ENCODE measurements around the gene ZNF32. TPM values are rescaled to one million over a fixed set of nuclear protein-coding genes. Genes with fewer than 3 reads are reported as not detected.
A peak's percentile ranks its signal among the peaks of the same experiment; 100 is the strongest.
"Not testable (repeated sequence)": the region's sequence is repeated elsewhere in the genome, so short reads cannot be mapped to it uniquely, and the experiment has no call there.

The ZNF32 gene
- total RNA-seq, 2 experiments from 2014 or later = 18.7 to 19.5 TPM

GRCh38 chr10:43606323-43607198 is 42.1 kb downstream of the ZNF32 start, which contains the start of gene ZNF485:
Gene ZNF485 (plus strand): TSS chr10:43606438. CDS start chr10:43607051, 613 bp downstream.
- POLR2A ChIA-PET = interaction anchor here (0.8 to 2.3 kb wide), 4 partner anchors 12 to 468 kb away, joined by 3 to 18 read pairs (median 4); partner anchors contain the start of genes CSGALNACT2, ZNF239 and ZNF32
- no peak for TF ChIP-seq CTCF (IDR thresholded peaks at IDR 0.05)
- H3K36me3 ChIP-seq (ENCODE audit: insufficient read depth, low read length) = peaks cover 7% of the 10 kb centered on the region
- H3K9me3 ChIP-seq (ENCODE audit: control insufficient read depth in 1 of 2, insufficient read depth in 1 of 2, low read length in 2 of 2) = no peaks in the 10 kb centered on the region
- Mint-ChIP-seq H3K27me3 (no peaks in the 10 kb centered on the region), H3K36me3 (ENCODE audit: low read depth) (peaks cover 42% of the 10 kb centered on the region), H3K4me1 (ENCODE audit: low read depth) (peaks cover 41% of the 10 kb centered on the region), H3K4me3 (peak within 1 kb of the TSS; percentile 89), H3K9me3 (no peaks in the 10 kb centered on the region), H3K27ac (peak within 1 kb of the TSS; percentile 47)
- ATAC-seq (ENCODE audit: poor library complexity) (peak; percentile 87), DNase-seq (peak; percentile 42 to 77 (median 60))
- H3K27ac ChIP-seq (ENCODE audit: low read depth in 1 of 2, low read length in 2 of 2) = no peak within 1 kb of the TSS
- no peaks in the 10 kb centered on the region for H3K27me3 ChIP-seq (ENCODE audit: control insufficient read depth in 1 of 2, insufficient read depth in 2 of 2, low read length in 2 of 2)
- peak within 1 kb of the TSS; percentile 81 for H3K4me3 ChIP-seq (ENCODE audit: low read length)
- CTCF ChIA-PET = no interaction called here
- peaks cover 15% of the 10 kb centered on the region for H3K4me1 ChIP-seq (ENCODE audit: insufficient read depth, low read length)
- intact Hi-C loops (cut with DNase I, micrococcal nuclease) = loop anchor here in 1 of 2 experiments (1.0 to 10.0 kb wide), 3 partner anchors 31 to 822 kb away; partner anchors contain the start of genes BMS1 and ZNF32

- intact Hi-C loops (cut with DNase I, micrococcal nuclease) = loop anchor here in 1 of 2 experiments (1.0 to 10.0 kb wide), 3 partner anchors 31 to 821 kb away; partner anchors contain the start of genes BMS1 and ZNF32
- H3K4me3 Mint-ChIP-seq = peak overlapping the region; percentile 89
- ChIA-PET CTCF (no interaction called here), POLR2A (interaction anchor here (1.5 to 2.3 kb wide), 3 partner anchors 32 to 468 kb away, joined by 3 to 18 read pairs (median 5); partner anchors contain the start of genes CSGALNACT2, ZNF239 and ZNF32)
- H3K27ac Mint-ChIP-seq = peak overlapping the region; percentile 47
- Histone ChIP-seq H3K4me1 (ENCODE audit: insufficient read depth, low read length) (peaks cover 15% of the 10 kb centered on the region), H3K9me3 (ENCODE audit: control insufficient read depth in 1 of 2, insufficient read depth in 1 of 2, low read length in 2 of 2) (no peaks in the 10 kb centered on the region), H3K4me3 (ENCODE audit: low read length) (peak overlapping the region; percentile 81), H3K36me3 (ENCODE audit: insufficient read depth, low read length) (peaks cover 4% of the 10 kb centered on the region), H3K27ac (ENCODE audit: low read depth in 1 of 2, low read length in 2 of 2) (no peak overlapping the region), H3K27me3 (ENCODE audit: control insufficient read depth in 1 of 2, insufficient read depth in 2 of 2, low read length in 2 of 2) (no peaks in the 10 kb centered on the region)
- no peaks in the 10 kb centered on the region for H3K9me3 Mint-ChIP-seq
- H3K4me1 Mint-ChIP-seq (ENCODE audit: low read depth) = peaks cover 41% of the 10 kb centered on the region
- peaks cover 36% of the 10 kb centered on the region for H3K36me3 Mint-ChIP-seq (ENCODE audit: low read depth)
- DNase-seq (no peak), ATAC-seq (ENCODE audit: poor library complexity) (no peak)
- no peaks in the 10 kb centered on the region for H3K27me3 Mint-ChIP-seq
- no peak for TF ChIP-seq CTCF (IDR thresholded peaks at IDR 0.05)
These were observed 42.8 kb downstream of the ZNF32 start for GRCh38 chr10:43605850-43606322.

- H3K36me3 ChIP-seq (ENCODE audit: insufficient read depth, low read length); H3K27ac Mint-ChIP-seq; H3K4me3 Mint-ChIP-seq: not testable (repeated sequence)
These were observed 47.1 kb downstream of the ZNF32 start for GRCh38 chr10:43601576-43601975.

More at GRCh38 chr10:43601576-43601975, 47.1 kb downstream of the ZNF32 start:
- DNase-seq; POLR2A ChIA-PET; H3K4me3 ChIP-seq (ENCODE audit: low read length); H3K27me3 Mint-ChIP-seq; H3K4me1 ChIP-seq (ENCODE audit: insufficient read depth, low read length); ATAC-seq (ENCODE audit: poor library complexity); CTCF ChIA-PET; H3K27me3 ChIP-seq (ENCODE audit: control insufficient read depth in 1 of 2, insufficient read depth in 2 of 2, low read length in 2 of 2); H3K27ac ChIP-seq (ENCODE audit: low read depth in 1 of 2, low read length in 2 of 2); H3K36me3 Mint-ChIP-seq (ENCODE audit: low read depth); H3K9me3 ChIP-seq (ENCODE audit: control insufficient read depth in 1 of 2, insufficient read depth in 1 of 2, low read length in 2 of 2); H3K9me3 Mint-ChIP-seq: not testable (repeated sequence)
- H3K4me1 Mint-ChIP-seq (ENCODE audit: low read depth) = peaks cover 11% of the 10 kb centered on the region
- intact Hi-C loops (cut with DNase I, micrococcal nuclease) = loop anchor here in 1 of 2 experiments (10.0 kb wide), 1 partner anchor 817 kb away; the partner anchor contains the start of gene BMS1

Data from CD4-positive, alpha-beta T cell (primary cell).